HG02981 (cell line): Measurements from ENCODE around the gene PITPNM3.

Experiments used
- ATAC-seq: cut with Tn5 transposase; IDR thresholded peaks from one replicate; pipeline ENCODE4 v1.9.1; 2021; ENCODE audit warnings: mild to moderate bottlenecking, moderate library complexity; ENCODE audit not compliant: unreplicated experiment

The PITPNM3 gene

GRCh38 chr17:6551869-6552531 lies 4.4 kb downstream of the PITPNM3 start:
- no peak for ATAC-seq

DNA sequence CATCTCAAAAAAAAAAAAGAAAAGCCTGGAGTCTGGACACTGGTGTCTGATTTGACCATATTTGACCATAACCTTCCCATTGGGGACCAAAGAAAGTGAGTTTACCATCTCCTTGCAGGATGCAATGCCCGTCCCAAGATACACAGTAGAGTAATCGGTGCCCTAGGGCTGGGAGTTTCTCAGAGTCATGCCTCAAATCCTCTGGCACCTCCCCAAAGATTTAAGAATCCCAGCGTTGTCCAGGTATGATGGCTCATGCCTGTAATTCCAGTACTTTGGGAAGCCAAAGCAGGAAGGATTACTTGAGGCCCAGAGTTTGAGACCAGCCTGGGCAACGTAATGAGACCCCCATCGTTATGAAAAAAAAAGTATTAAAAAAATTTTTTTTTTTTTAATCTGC lies 5.0 kb downstream of the PITPNM3 start:
- no peak for ATAC-seq

GRCh38 chr17:6549384-6550036 lies 6.8 kb downstream of the PITPNM3 start:
- ATAC-seq: no peak

DNA sequence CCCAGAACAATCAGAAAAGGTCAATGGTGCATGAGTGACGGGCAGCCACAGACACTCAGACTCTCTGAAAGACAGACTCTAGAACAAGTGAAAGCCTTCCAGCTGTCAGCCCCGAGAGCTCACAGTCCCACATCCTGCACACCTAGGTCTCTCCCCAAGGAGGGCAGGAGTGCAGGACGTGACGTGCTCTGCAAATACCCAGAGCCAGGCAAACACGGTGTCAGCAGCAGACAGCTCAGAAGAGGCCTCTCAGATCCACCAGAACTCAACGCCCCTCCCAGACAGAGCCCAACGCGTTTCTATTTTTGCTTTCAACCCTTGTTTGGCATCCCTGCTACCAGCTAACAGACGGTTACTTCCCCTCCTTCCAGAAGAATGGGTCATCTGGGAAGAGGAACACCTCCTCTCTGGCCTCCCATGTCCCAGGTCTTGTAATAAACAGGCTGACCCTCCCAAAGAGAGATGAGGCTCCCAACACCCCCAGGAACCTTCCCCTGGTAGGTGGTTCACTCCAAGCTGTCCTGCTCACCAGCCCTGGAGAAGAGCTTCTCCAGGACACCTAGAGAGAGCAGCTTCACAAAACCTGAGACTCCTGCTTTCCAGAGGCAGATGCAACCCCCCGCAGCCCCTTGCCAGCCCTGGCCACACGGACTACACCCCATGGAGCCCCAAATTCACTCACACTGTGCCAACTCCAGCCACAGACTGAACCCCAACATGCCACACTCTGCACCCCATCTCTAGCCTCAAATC lies 7.6 kb downstream of the PITPNM3 start:
- ATAC-seq: peak; percentile 63

DNA sequence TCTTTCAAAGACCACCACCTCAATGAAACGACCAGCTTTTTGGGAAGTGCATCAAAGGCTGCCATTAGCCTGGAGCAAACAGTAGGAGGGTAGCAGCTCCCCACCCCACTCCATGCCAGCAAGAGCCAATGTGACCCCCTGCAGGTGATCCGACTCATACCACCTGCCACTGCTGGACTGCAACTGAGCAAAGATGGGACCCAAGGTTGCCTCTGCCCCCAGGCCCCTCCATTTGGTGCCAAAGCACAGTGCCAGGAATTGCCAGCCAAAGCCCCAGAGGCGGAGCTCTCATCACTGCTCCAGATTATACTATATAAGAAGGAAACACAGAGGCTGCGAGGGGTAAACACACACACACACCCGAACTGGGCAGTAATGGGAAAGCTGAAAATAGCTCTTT lies 8.3 kb downstream of the PITPNM3 start:
- ATAC-seq: no peak

- ATAC-seq: no peak
These were observed 9.0 kb downstream of the PITPNM3 start for GRCh38 chr17:6547336-6547735.

DNA sequence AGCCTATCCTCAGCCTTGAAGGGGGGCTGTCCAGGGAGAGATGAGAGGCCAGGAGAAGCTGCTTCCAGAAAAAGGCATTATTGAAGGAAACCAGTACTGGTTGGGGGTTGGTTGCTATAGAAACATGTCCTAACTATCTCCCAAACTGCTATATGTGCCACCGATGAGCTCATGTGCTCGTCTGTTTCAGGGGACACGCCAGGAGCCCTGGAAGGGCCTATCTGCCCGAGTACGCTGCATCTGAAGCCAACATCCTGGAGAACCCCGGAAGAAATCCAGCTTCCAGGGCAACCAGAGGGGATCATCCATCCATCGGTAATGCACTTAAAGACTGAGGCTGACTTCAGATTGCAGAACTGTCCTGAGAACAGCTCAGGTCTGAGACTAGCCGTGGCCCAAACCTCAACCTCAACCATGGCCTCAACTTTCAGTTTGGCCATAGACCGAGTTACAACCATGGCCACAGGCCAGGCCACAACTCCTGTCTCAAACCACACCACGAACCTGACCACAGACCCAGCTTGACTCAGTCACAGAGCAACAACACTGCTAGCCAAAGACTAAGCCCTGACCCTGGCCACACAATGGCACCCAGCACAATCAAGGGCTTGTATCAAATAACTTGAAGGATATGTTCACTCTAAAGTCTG lies 10.2 kb downstream of the PITPNM3 start:
- no peak for ATAC-seq

- ATAC-seq: no peak
These were observed 11.1 kb downstream of the PITPNM3 start for GRCh38 chr17:6545291-6545690.

GRCh38 chr17:6544011-6544370 lies 12.4 kb downstream of the PITPNM3 start:
- ATAC-seq: no peak

DNA sequence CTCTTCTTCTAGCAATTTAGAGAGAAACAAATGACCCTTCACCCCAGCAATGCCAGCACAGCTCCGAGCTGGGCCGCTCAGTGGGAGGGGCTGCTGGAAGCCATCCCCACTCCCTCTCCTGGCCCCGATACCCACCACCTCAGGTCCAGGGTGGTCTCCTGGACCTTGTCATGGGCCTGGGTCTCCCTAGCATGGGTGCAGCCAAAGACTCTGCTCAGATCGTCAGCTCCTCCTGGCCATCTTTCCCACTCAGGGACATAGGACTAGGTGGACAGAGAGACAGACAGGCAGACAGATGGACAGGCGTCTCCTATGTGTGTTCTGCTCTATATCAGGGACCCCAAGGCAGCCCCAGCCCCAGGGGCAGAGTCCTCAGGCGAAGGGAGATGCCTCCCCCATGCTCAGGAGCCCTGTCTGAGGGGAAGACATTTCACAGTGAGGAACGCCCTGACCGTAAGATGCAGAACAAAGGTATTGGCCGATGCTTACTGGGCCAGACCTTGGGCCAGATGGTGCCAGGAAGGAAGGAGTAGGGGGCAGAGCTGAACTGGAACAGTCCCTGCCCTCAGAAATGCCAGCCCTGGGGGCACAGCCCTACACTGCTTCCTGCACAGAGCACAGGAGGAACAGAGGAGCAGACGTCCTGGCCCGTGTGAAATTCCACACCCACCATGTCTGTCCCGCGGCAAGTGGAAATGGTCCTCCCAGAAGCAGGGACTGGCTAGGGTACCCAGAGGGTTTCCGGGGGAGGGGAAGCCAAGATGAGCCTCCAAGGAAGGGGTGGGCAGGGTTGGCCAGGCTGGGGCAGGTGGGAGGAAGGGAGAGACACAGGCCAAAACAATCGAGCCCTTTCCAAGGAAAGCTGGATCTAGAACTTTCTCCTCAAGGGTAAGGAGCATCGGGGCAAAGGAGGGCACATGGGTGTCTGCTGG lies 13.0 kb downstream of the PITPNM3 start:
- ATAC-seq: no peak

- ATAC-seq: no peak
These were observed 13.8 kb downstream of the PITPNM3 start for GRCh38 chr17:6542577-6542976.

DNA sequence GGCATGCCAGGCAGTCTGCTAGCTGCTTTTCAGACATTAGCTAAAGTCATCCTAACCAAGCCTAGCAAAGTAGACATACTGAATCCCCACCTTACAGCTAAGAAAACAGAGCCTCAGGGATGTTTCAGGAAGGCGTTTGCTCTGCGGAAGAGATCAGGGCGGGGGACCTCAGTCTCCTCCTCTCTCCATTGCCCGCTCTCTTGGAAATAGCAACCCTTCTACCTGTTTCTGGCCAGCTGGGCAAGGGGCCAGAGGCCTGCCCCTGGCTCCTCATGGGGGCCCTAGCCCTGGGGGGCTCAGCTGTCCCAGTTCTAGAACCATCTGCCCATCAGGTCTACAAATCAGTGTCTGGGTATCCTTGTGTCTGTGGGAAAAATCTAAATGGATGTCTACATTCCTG lies 14.5 kb downstream of the PITPNM3 start:
- no peak for ATAC-seq

DNA sequence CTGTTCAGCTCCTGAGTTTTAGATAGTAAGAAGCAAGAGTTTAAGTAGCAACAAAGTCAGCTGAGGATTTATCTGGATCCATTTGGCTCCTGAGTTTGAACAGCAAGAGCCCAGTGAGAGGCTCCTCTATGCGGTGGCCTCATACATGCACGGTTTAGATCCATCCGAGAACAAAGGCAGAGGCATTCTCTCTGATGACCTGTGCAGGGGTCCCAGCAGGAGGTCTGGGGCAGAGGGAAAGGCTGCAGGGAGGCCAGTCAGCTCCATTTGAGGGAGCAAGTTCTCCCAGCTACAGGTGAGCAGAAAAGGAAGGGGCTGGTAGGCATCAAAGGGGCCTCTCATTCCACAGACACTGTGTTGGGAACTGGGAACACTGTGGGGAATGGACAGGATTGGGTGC lies 16.5 kb downstream of the PITPNM3 start:
- ATAC-seq: no peak

DNA sequence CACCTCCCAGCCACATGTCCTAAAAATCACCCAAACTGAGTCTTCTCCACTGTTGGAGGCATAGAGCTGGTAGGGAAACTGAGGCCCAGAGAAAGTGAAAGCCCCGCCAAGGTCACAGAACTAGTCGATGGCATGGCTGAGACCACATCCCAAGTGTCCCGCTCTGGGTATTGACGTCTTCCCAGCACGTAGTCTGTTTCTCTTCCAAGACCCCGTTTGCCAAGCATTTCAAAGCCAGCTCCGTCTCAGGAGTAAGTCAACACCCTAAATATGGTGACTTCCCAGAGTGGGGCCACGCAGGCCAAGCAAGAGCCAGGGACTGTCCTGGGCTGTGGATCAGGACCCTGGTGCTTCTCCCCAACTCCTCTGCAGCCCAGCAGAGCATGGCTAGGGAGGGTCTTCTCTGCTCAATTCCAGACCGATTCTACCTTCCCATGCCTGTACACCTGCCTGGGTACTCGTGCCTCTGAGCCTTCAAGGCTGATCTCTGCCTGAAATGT lies 19.7 kb downstream of the PITPNM3 start:
- no peak for ATAC-seq

DNA sequence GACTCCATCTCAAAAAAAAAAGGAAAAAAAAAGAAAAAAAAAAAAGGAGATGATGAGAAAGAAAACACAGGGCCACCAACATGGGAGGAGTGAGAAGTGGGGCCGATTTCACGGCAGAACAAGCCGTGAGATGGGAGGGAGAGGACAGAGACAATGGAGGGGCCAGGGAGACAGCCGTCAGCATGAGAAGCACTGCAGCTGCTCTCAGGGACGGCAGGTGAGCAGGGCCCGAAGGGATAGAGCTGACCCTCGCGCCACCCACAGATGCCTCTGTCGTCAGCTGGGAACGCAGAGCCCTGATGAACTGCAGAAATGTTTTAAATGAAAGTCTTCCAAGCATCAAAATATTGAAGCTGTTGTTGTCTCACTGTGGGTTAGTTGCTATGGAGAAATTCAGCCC lies 20.3 kb downstream of the PITPNM3 start:
- ATAC-seq: no peak

- no peak for ATAC-seq
These were observed 21.4 kb downstream of the PITPNM3 start for GRCh38 chr17:6534846-6535514.

DNA sequence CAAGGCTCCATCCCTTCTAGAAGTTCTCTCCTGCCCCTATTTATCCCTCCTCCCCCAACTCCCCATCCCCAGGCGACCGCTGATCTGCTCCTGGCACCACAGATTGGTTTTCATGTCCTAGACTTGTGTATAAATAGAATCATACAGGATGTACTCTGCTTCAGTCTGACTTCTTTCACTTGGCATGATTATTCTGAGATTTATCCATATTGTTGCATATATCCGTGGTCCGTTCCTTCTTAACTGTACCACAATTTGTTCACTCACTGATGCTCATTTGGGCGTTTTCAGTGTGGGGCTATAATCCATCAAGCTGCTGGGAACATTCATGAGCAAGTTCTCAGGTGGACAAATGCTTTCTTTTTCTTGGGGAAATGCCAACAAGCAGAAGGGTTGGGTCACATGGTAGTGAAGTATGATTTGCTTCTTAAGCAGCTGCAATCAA lies 23.9 kb downstream of the PITPNM3 start:
- no peak for ATAC-seq

DNA sequence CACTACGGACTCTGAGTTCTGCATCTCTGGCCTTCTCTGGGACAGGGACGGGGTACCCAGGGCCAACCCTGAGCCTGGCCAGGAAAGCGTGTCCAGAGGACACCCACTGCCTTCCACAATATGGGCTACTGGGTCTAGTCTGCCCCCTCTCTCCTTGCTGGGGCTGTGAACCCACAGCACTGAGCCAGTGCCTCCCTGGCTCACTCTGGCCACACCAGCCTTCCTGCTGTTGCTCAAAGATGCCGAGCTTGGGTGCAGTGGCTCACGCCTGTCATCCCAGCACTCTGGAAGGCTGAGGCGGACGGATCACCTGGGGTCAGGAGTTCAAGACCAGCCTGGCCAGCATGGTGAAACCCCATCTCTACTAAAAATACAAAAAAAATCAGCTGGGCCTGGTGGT lies 24.8 kb downstream of the PITPNM3 start:
- no peak for ATAC-seq

DNA sequence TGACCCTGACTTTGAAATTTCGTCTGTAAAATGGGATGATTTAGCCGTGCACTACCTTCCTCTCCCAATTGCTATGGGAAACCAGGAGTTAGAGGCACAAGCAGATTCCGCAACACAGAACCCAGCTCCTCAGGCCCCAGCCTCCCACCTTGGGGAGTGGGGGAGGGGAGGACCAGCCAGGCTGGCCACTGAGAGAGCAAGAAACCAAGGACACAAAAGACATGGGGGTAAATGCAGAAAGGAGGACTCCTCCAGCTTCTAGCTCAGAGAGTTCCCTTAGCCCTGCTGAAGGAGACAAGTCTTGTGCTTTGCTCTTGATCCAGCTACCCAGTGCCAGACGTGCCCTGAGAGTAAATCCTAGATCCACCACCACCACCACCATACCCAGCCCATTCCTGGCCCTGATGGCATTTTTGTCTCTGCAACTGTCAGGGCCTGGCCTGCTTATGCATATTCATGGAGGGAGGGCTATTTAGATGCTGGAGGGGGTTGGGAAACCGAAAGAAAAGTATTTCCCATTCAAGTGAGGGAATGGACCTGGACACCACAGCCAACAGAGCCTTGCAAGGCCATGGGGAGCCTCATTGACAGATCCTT lies 25.9 kb downstream of the PITPNM3 start:
- ATAC-seq: no peak
